H1 (cell line): Measurements from ENCODE around the gene CMYA5.

Source experiments
- JUND ChIP-seq: IDR thresholded peaks from 2 replicates; pipeline ENCODE4 v1.6.1; 2011; ENCODE audit warnings: mild to moderate bottlenecking, improper control_type of control experiment, low read length
- PHF8 ChIP-seq: fragments of 200-600 bp; sonication (generic); conservative IDR thresholded peaks from 2 replicates; pipeline ENCODE4 v1.7.1; 2012; ENCODE audit warnings: low read depth, mild to moderate bottlenecking, inconsistent platforms, low read length, moderate library complexity
- SIN3A ChIP-seq, 2 experiments: IDR thresholded peaks in 1 of 2; conservative IDR thresholded peaks in 1 of 2; 2 replicates each; pipeline ENCODE4 v1.6.1; 2011 to 2012; ENCODE audit warnings: low read length in 2 of 2, improper control_type of control experiment in 1 of 2, low read depth in 1 of 2, mild to moderate bottlenecking in 1 of 2
- SRF ChIP-seq: IDR thresholded peaks from 2 replicates; pipeline ENCODE4 v1.6.1; 2011; ENCODE audit warnings: mild to moderate bottlenecking, low read depth, low read length, moderate library complexity
- TAF1 ChIP-seq: IDR thresholded peaks from 2 replicates; pipeline ENCODE4 v1.6.1; 2011; ENCODE audit warnings: mild to moderate bottlenecking, low read depth, low read length
- YY1 ChIP-seq: IDR thresholded peaks from 2 replicates; pipeline ENCODE4 v1.6.1; 2011; ENCODE audit warnings: low read depth, mild to moderate bottlenecking, low read length
- TF ChIP-seq, protein P1 (sequence below), 3 experiments: IDR thresholded peaks; 1 replicate in 2 of 3; 2 replicates in 1 of 3; pipeline versions ENCODE4 v1.5.1 to v1.6.1; 2011; ENCODE audit warnings: low read length in 3 of 3, mild to moderate bottlenecking in 3 of 3, inconsistent platforms in 2 of 3, low read depth in 1 of 3, moderate library complexity in 1 of 3; ENCODE audit not compliant: insufficient read depth in 1 of 3; ENCODE audit errors: control extremely low read depth in 1 of 3
- TF ChIP-seq, protein P2 (sequence below): IDR thresholded peaks from 2 replicates; pipeline ENCODE4 v1.6.1; 2012; ENCODE audit warnings: inconsistent platforms

DNA sequence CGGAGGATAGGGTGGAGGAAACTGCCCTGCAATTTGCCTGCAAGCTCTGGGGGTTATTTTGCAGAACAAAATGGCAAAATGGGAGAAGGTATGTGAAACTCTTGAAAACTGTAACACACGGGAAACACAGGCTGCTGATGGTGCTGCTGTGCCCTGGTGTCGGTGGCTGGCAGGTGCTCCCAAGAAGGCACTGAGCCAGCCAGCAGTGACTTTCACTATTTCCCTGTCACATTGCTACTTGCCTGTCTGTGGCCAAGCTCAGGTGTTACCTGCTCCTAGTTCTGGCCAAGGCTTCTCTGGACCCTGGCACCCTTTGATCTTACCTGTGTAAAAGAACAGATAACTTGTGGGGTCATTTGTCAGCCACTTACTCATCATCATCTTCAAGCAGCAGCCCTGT lies 102.2 kb downstream of the CMYA5 start:
- TF ChIP-seq JUND (no peak), TAF1 (no peak), YY1 (no peak), SIN3A (conservative IDR thresholded peaks at IDR 0.05 in 1 of 2, IDR thresholded peaks at IDR 0.05 in 1 of 2; ENCODE audit: low read depth in 1 of 2, low read length in 2 of 2) (no peak), PHF8 (no peak), SRF (no peak)
- TF ChIP-seq, protein P1, sequence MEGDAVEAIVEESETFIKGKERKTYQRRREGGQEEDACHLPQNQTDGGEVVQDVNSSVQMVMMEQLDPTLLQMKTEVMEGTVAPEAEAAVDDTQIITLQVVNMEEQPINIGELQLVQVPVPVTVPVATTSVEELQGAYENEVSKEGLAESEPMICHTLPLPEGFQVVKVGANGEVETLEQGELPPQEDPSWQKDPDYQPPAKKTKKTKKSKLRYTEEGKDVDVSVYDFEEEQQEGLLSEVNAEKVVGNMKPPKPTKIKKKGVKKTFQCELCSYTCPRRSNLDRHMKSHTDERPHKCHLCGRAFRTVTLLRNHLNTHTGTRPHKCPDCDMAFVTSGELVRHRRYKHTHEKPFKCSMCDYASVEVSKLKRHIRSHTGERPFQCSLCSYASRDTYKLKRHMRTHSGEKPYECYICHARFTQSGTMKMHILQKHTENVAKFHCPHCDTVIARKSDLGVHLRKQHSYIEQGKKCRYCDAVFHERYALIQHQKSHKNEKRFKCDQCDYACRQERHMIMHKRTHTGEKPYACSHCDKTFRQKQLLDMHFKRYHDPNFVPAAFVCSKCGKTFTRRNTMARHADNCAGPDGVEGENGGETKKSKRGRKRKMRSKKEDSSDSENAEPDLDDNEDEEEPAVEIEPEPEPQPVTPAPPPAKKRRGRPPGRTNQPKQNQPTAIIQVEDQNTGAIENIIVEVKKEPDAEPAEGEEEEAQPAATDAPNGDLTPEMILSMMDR (IDR thresholded peaks at IDR 0.05; ENCODE audit: control extremely low read depth in 1 of 3, insufficient read depth in 1 of 3, low read depth in 1 of 3, low read length in 3 of 3), result no peak
- TF ChIP-seq, protein P2, sequence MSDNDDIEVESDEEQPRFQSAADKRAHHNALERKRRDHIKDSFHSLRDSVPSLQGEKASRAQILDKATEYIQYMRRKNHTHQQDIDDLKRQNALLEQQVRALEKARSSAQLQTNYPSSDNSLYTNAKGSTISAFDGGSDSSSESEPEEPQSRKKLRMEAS, result no peak
